Parathyroid adenoma (tissue), 2 donors: Measurements from ENCODE around the gene INTS7.

Source experiments
- H2AFZ ChIP-seq: fragments of 300-600 bp; sonication (generic); one replicate; pipeline ENCODE4 v1.7.0; 2017; ENCODE audit warnings: antibody characterized with exemption, mild to moderate bottlenecking
- H3K27ac ChIP-seq: fragments of 300-600 bp; sonication (generic); one replicate; pipeline ENCODE4 v1.7.0; 2017
- H3K27me3 ChIP-seq: fragments of 300-600 bp; sonication (generic); one replicate; pipeline ENCODE4 v1.7.0; 2017; ENCODE audit warnings: low read length; ENCODE audit not compliant: control insufficient read depth, insufficient read depth
- H3K36me3 ChIP-seq: fragments of 300-600 bp; sonication (generic); one replicate; pipeline ENCODE4 v1.7.0; 2017; ENCODE audit warnings: low read length; ENCODE audit not compliant: control insufficient read depth, insufficient read depth
- H3K4me1 ChIP-seq: fragments of 300-600 bp; sonication (generic); one replicate; pipeline ENCODE4 v1.7.0; 2017; ENCODE audit warnings: control low read depth
- H3K4me2 ChIP-seq: fragments of 300-600 bp; sonication (generic); one replicate; pipeline ENCODE4 v1.7.0; 2017; ENCODE audit warnings: low read length
- H3K4me3 ChIP-seq: fragments of 300-600 bp; sonication (generic); one replicate; pipeline ENCODE4 v1.7.0; 2017; ENCODE audit warnings: low read depth, low read length
- H3K79me2 ChIP-seq: fragments of 300-600 bp; sonication (generic); one replicate; pipeline ENCODE4 v1.7.0; 2017; ENCODE audit warnings: control low read depth
- H3K9ac ChIP-seq: fragments of 300-600 bp; sonication (generic); one replicate; pipeline ENCODE4 v1.7.0; 2017; ENCODE audit warnings: mild to moderate bottlenecking
- H3K9me3 ChIP-seq: fragments of 300-600 bp; sonication (generic); one replicate; pipeline ENCODE4 v1.7.0; 2017; ENCODE audit warnings: low read length; ENCODE audit not compliant: control insufficient read depth
- TF ChIP-seq, protein P1 (sequence below): fragments of 300-600 bp; sonication (generic); IDR thresholded peaks from one replicate; pipeline ENCODE4 v1.7.0; 2017; ENCODE audit warnings: antibody characterized with exemption, mild to moderate bottlenecking
- donor health status: primary hyperparathyroidism.

Gene INTS7

DNA sequence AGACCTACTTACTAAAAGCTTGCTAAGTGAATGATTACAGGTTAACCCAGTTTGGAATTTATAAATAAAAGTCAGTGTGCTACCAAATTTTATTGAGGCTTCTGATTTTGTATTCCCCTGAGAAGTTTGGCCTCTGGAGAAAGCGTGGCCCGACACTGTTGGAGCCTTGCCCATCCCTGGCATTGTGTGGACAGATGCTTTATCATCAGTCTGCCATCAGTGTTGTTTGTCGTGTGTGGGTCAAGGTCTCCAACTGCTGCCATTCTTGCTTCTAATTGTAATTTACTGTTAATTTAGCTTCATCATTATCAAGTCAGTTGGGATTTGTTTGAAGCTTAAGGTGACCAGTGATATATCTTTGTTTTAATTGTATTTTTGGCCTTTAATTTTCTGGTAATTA lies 142.8 kb downstream of the INTS7 start:
- Histone ChIP-seq H3K4me3 (no peak overlapping the region), H3K36me3 (no peaks in the 10 kb centered on the region), H3K4me2 (no peak overlapping the region), H3K4me1 (no peaks in the 10 kb centered on the region), H3K9ac (no peak overlapping the region), H2AFZ (no peak overlapping the region), H3K9me3 (no peaks in the 10 kb centered on the region), H3K79me2 (no peaks in the 10 kb centered on the region), H3K27ac (no peak overlapping the region), H3K27me3 (no peaks in the 10 kb centered on the region)
- TF ChIP-seq, protein P1, sequence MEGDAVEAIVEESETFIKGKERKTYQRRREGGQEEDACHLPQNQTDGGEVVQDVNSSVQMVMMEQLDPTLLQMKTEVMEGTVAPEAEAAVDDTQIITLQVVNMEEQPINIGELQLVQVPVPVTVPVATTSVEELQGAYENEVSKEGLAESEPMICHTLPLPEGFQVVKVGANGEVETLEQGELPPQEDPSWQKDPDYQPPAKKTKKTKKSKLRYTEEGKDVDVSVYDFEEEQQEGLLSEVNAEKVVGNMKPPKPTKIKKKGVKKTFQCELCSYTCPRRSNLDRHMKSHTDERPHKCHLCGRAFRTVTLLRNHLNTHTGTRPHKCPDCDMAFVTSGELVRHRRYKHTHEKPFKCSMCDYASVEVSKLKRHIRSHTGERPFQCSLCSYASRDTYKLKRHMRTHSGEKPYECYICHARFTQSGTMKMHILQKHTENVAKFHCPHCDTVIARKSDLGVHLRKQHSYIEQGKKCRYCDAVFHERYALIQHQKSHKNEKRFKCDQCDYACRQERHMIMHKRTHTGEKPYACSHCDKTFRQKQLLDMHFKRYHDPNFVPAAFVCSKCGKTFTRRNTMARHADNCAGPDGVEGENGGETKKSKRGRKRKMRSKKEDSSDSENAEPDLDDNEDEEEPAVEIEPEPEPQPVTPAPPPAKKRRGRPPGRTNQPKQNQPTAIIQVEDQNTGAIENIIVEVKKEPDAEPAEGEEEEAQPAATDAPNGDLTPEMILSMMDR: no peak

- Histone ChIP-seq H3K4me2 (no peak overlapping the region), H3K79me2 (no peaks in the 10 kb centered on the region), H3K4me3 (no peak overlapping the region), H3K4me1 (no peaks in the 10 kb centered on the region), H3K27me3 (no peaks in the 10 kb centered on the region), H3K27ac (no peak overlapping the region), H3K36me3 (no peaks in the 10 kb centered on the region), H3K9ac (no peak overlapping the region), H3K9me3 (no peaks in the 10 kb centered on the region), H2AFZ (no peak overlapping the region)
- TF ChIP-seq, protein P1: no peak
Observed at GRCh38 chr1:211891708-211892107, 143.6 kb downstream of the INTS7 start.
